ENCODE data around the gene PTPRN.

The PTPRN gene

GRCh38 chr2:219269362-219270054, 39.7 kb downstream of the PTPRN start:
- TF ChIP-seq EZH2phosphoT487 (conservative IDR thresholded peaks at IDR 0.05; ENCODE audit: low read length), result no peak
- TF ChIP-seq CTCF (IDR thresholded peaks at IDR 0.05; ENCODE audit: insufficient read depth, low read length, poor library complexity, severe bottlenecking), result no peak
- no peak overlapping the region for H2AFZ ChIP-seq (ENCODE audit: low read depth, low read length, severe bottlenecking)
- H3K4me3 ChIP-seq (ENCODE audit: insufficient read depth, low read length, poor library complexity, severe bottlenecking), result no peak overlapping the region
- H3K36me3 ChIP-seq (ENCODE audit: low read length), result no peaks in the 10 kb centered on the region
- H3K27me3 ChIP-seq (ENCODE audit: low read length), result no peaks in the 10 kb centered on the region
- H3K9ac ChIP-seq (ENCODE audit: low read length), result no peak overlapping the region
- H3K9me2 ChIP-seq (replicated peaks; ENCODE audit: insufficient read depth, low read length), result no peaks in the 10 kb centered on the region
- no peaks in the 10 kb centered on the region for H3F3A ChIP-seq (ENCODE audit: insufficient read depth)
- H3K27ac ChIP-seq (ENCODE audit: low read depth, low read length), result no peak overlapping the region
- no peak overlapping the region for H3K4me2 ChIP-seq (ENCODE audit: low read depth, low read length, poor library complexity, severe bottlenecking)
- H3K79me2 ChIP-seq (ENCODE audit: insufficient read depth, low read length), result no peaks in the 10 kb centered on the region
- no peaks in the 10 kb centered on the region for H4K20me1 ChIP-seq (ENCODE audit: low read depth, low read length)
- no peaks in the 10 kb centered on the region for H3K9me3 ChIP-seq (ENCODE audit: insufficient read depth, low read length)

GRCh38 chr2:219268294-219268693, 40.9 kb downstream of the PTPRN start:
- Histone ChIP-seq H3F3A (ENCODE audit: insufficient read depth) (no peaks in the 10 kb centered on the region), H2AFZ (ENCODE audit: low read depth, low read length, severe bottlenecking) (no peak overlapping the region), H3K27me3 (ENCODE audit: low read length) (no peaks in the 10 kb centered on the region), H3K36me3 (ENCODE audit: low read length) (no peaks in the 10 kb centered on the region), H3K9me3 (ENCODE audit: insufficient read depth, low read length) (no peaks in the 10 kb centered on the region), H3K4me3 (ENCODE audit: insufficient read depth, low read length, poor library complexity, severe bottlenecking) (no peak overlapping the region), H3K79me2 (ENCODE audit: insufficient read depth, low read length) (no peaks in the 10 kb centered on the region), H3K9ac (ENCODE audit: low read length) (no peak overlapping the region), H3K9me2 (replicated peaks; ENCODE audit: insufficient read depth, low read length) (no peaks in the 10 kb centered on the region), H3K27ac (ENCODE audit: low read depth, low read length) (no peak overlapping the region), H3K4me2 (ENCODE audit: low read depth, low read length, poor library complexity, severe bottlenecking) (no peak overlapping the region), H4K20me1 (ENCODE audit: low read depth, low read length) (no peaks in the 10 kb centered on the region)
- TF ChIP-seq CTCF (IDR thresholded peaks at IDR 0.05; ENCODE audit: insufficient read depth, low read length, poor library complexity, severe bottlenecking), result no peak
- no peak for TF ChIP-seq EZH2phosphoT487 (conservative IDR thresholded peaks at IDR 0.05; ENCODE audit: low read length)

GRCh38 chr2:219266886-219267285, 42.3 kb downstream of the PTPRN start:
- Histone ChIP-seq H3K9me2 (replicated peaks; ENCODE audit: insufficient read depth, low read length) (no peaks in the 10 kb centered on the region), H3K9me3 (ENCODE audit: insufficient read depth, low read length) (no peaks in the 10 kb centered on the region), H3F3A (ENCODE audit: insufficient read depth) (no peaks in the 10 kb centered on the region), H3K79me2 (ENCODE audit: insufficient read depth, low read length) (no peaks in the 10 kb centered on the region), H3K9ac (ENCODE audit: low read length) (no peak overlapping the region), H4K20me1 (ENCODE audit: low read depth, low read length) (no peaks in the 10 kb centered on the region), H3K27me3 (ENCODE audit: low read length) (no peaks in the 10 kb centered on the region), H3K27ac (ENCODE audit: low read depth, low read length) (no peak overlapping the region), H3K36me3 (ENCODE audit: low read length) (no peaks in the 10 kb centered on the region), H3K4me3 (ENCODE audit: insufficient read depth, low read length, poor library complexity, severe bottlenecking) (no peak overlapping the region), H3K4me2 (ENCODE audit: low read depth, low read length, poor library complexity, severe bottlenecking) (no peak overlapping the region), H2AFZ (ENCODE audit: low read depth, low read length, severe bottlenecking) (no peak overlapping the region)
- no peak for TF ChIP-seq EZH2phosphoT487 (conservative IDR thresholded peaks at IDR 0.05; ENCODE audit: low read length)
- no peak for TF ChIP-seq CTCF (IDR thresholded peaks at IDR 0.05; ENCODE audit: insufficient read depth, low read length, poor library complexity, severe bottlenecking)
